Activated T-helper 17 cell treated with anti-CD3 and anti-CD28 coated beads, Interleukin-2, amount 50 U/mL, for 72 hours (primary cell): ENCODE measurements around the gene CD200R1L. TPM values are rescaled to one million over a fixed set of nuclear protein-coding genes. Genes with fewer than 3 reads are reported as not detected.
"Not testable (repeated sequence)": the region's sequence is repeated elsewhere in the genome, so short reads cannot be mapped to it uniquely, and the experiment has no call there.

Experiments
- ATAC-seq: fragments of 150-1000 bp; cut with Tn5 transposase; replicated peaks from 2 replicates; pipeline ENCODE4 v1.10.0; 2021; ENCODE audit warnings: mild to moderate bottlenecking, moderate library complexity
- H3K27ac Mint-ChIP-seq: one replicate; pipeline ENCODE4 v1.8.0; 2022; ENCODE audit warnings: mixed read lengths
- H3K27me3 Mint-ChIP-seq: one replicate; pipeline ENCODE4 v1.8.0; 2022; ENCODE audit warnings: mixed read lengths
- H3K36me3 Mint-ChIP-seq: one replicate; pipeline ENCODE4 v1.8.0; 2022; ENCODE audit warnings: low read depth, mild to moderate bottlenecking, mixed read lengths
- H3K4me1 Mint-ChIP-seq: one replicate; pipeline ENCODE4 v1.8.0; 2022; ENCODE audit warnings: mixed read lengths
- H3K4me3 Mint-ChIP-seq: one replicate; pipeline ENCODE4 v1.8.0; 2022; ENCODE audit warnings: mild to moderate bottlenecking, mixed read lengths
- H3K9me3 Mint-ChIP-seq: one replicate; pipeline ENCODE4 v1.8.0; 2022; ENCODE audit warnings: mixed read lengths
- total RNA-seq, 2 donors: library from RNA; stranded (reverse); gene quantifications; one replicate each; pipeline ENCODE4 v1.2.3, GENCODE V29; 2022

CD200R1L gene
- total RNA-seq, 2 donors from 2014 or later = not detected

DNA sequence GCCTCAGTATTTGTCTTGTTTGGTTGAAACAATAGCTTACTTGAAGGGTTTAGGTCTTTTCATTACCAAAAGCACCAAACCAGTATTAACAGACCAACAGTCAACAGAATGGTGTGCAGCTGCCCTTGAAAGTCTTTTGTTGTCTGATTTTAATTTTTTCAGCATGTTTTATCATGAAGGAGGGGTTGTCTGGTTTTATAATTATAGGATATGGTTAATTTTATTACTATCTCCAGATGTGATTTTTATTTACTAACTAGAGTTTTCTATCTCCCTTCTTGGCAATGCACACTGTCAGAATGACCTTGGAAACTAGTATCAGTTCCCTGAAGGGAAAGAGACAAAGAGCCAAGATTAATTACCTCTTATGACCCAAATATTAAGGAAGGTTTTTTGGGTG lies 9.2 kb upstream of the CD200R1L start:
- ATAC-seq = no peak
- H3K27ac Mint-ChIP-seq = no peak overlapping the region
- peaks cover 15% of the 10 kb centered on the region for H3K9me3 Mint-ChIP-seq

DNA sequence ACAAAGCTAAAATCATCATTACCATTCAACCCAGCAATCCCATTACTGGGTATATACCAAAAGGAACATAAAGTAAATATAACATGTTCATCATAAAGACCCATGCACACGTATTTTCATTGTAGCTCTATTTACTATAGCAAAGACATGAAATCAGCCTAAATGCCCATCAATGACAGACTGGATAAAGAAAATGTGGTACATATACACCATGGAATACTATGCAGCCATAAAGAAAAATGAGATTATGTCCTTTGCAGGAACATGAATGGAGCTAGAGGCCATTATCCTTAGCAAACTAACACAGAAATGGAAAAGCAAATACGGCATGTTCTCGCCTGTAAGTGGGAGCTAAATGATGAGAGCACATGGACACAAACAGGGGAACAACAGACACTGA lies 8.4 kb upstream of the CD200R1L start:
- H3K36me3 Mint-ChIP-seq, H3K27me3 Mint-ChIP-seq, ATAC-seq, H3K4me3 Mint-ChIP-seq, H3K27ac Mint-ChIP-seq: not testable (repeated sequence)
- Mint-ChIP-seq H3K9me3 (peaks cover 22% of the 10 kb centered on the region), H3K4me1 (peaks cover 26% of the 10 kb centered on the region)

More for the DNA sequence above, 9.2 kb upstream of the CD200R1L start:
- Mint-ChIP-seq H3K27me3 (no peaks in the 10 kb centered on the region), H3K36me3 (no peaks in the 10 kb centered on the region), H3K4me3 (no peak overlapping the region), H3K4me1 (peaks cover 26% of the 10 kb centered on the region)

GRCh38 chr3:112848196-112848595 lies 1.5 kb upstream of the CD200R1L start:
- peak overlapping the region; percentile 74 for H3K27ac Mint-ChIP-seq
- ATAC-seq = peak; percentile 69
- no peaks in the 10 kb centered on the region for H3K27me3 Mint-ChIP-seq
- peaks cover 21% of the 10 kb centered on the region for H3K4me1 Mint-ChIP-seq
- peaks cover 25% of the 10 kb centered on the region for H3K9me3 Mint-ChIP-seq
- H3K36me3 Mint-ChIP-seq = no peaks in the 10 kb centered on the region
- peak overlapping the region; percentile 61 for H3K4me3 Mint-ChIP-seq

- Mint-ChIP-seq H3K9me3 (peaks cover 28% of the 10 kb centered on the region), H3K27ac (peak overlapping the region; percentile 74), H3K4me3 (peak overlapping the region; percentile 61), H3K4me1 (peaks cover 21% of the 10 kb centered on the region), H3K36me3 (no peaks in the 10 kb centered on the region), H3K27me3 (no peaks in the 10 kb centered on the region)
- peak; percentile 85 for ATAC-seq
These were observed 1.0 kb upstream of the CD200R1L start for GRCh38 chr3:112847692-112848091.

DNA sequence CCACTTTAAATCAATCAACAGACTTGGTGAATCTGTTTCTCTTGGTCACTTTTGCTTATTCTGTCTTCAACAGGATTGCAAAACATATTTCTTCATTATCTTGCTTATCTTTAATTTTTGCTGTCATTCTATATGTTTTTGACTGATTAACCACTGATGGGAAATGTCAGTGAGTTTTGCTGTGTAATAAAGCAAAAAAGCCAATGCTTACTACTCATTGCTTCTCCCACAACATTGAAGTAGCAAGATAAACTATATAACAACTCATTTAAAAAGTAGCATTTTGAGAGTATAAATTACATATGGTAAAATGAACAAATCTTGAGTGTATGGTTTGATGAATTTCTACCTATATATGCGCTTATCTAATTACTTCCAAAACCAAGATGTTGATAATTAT lies 892 bp downstream of the CD200R1L start:
- H3K4me1 Mint-ChIP-seq = peaks cover 21% of the 10 kb centered on the region
- peaks cover 21% of the 10 kb centered on the region for H3K9me3 Mint-ChIP-seq
- H3K36me3 Mint-ChIP-seq = no peaks in the 10 kb centered on the region
- H3K27ac Mint-ChIP-seq = no peak overlapping the region
- H3K4me3 Mint-ChIP-seq = no peak overlapping the region
- no peaks in the 10 kb centered on the region for H3K27me3 Mint-ChIP-seq
- peak; percentile 27 for ATAC-seq

DNA sequence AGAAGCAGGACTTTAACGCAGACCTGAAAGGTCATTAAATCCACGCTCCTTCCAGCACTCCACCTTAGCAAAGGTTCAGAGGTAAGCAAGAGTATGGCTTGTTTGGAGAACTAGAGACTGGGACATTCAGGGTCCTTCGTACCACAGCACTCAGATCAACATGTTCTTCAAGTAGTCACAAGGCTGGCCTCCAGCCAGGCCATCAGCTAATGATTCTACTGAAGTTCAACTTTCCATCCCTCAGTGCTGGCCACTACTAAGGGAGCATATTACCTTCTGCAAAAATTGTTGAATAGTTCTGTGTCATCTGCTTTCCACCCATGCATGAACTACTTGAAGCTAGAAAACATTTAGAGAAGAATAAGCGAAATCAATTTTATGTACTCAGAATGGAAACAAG lies 17.6 kb downstream of the CD200R1L start:
- Mint-ChIP-seq H3K27me3 (no peaks in the 10 kb centered on the region), H3K4me1 (no peaks in the 10 kb centered on the region), H3K27ac (no peak overlapping the region), H3K4me3 (no peak overlapping the region), H3K36me3 (no peaks in the 10 kb centered on the region), H3K9me3 (no peaks in the 10 kb centered on the region)
- no peak for ATAC-seq

GRCh38 chr3:112822064-112823055 lies 24.3 kb downstream of the CD200R1L start:
- Mint-ChIP-seq H3K27ac (no peak overlapping the region), H3K4me1 (no peaks in the 10 kb centered on the region), H3K9me3 (no peaks in the 10 kb centered on the region), H3K27me3 (no peaks in the 10 kb centered on the region), H3K36me3 (no peaks in the 10 kb centered on the region), H3K4me3 (no peak overlapping the region)
- ATAC-seq = no peak

- Mint-ChIP-seq H3K27ac (no peak overlapping the region), H3K4me3 (no peak overlapping the region), H3K9me3 (no peaks in the 10 kb centered on the region), H3K27me3 (no peaks in the 10 kb centered on the region), H3K4me1 (peaks cover 7% of the 10 kb centered on the region), H3K36me3 (no peaks in the 10 kb centered on the region)
- ATAC-seq = no peak
These were observed 28.4 kb downstream of the CD200R1L start for GRCh38 chr3:112818289-112818688.

DNA sequence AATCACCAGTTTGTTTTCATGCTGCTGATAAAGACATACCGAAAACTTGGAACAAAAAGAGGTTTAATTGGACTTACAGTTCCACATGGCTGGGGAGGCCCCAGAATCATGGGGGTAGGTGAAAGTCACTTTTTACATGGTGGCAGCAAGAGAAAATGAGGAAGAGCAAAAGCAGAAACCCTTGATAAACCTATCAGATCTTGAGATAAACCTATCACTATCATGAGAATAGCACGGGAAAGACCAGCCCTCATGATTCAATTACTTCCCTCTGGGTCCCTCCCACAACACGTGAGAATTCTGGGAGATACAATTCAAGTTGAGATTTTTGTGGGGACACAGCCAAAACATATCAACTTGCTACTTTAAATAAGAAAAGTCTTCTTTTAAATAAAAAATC lies 28.9 kb downstream of the CD200R1L start:
- no peaks in the 10 kb centered on the region for H3K36me3 Mint-ChIP-seq
- no peak overlapping the region for H3K4me3 Mint-ChIP-seq
- no peak for ATAC-seq
- H3K27me3 Mint-ChIP-seq = no peaks in the 10 kb centered on the region
- no peak overlapping the region for H3K27ac Mint-ChIP-seq
- H3K9me3 Mint-ChIP-seq = no peaks in the 10 kb centered on the region
- H3K4me1 Mint-ChIP-seq = peaks cover 9% of the 10 kb centered on the region

DNA sequence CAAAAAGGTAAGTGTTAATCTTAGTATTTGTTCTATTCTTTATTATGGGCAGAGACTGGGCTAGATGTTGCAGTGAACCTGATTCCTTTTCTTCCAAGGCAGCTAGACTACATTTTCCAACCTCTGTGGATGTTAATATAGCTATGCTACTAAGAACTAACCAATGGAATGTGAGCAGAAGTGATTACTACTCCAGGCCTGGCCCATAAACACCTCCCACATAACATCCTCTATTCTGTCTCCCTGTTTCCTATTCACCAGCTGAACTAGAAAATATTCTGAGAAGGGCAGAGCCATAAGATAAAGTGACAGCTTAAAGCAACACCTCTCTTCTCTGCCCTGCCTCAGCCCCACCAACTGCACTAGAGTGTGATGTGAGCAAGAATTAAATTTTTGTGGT lies 29.4 kb downstream of the CD200R1L start:
- H3K4me1 Mint-ChIP-seq = peaks cover 9% of the 10 kb centered on the region
- H3K36me3 Mint-ChIP-seq = no peaks in the 10 kb centered on the region
- H3K9me3 Mint-ChIP-seq = no peaks in the 10 kb centered on the region
- ATAC-seq = no peak
- no peak overlapping the region for H3K27ac Mint-ChIP-seq
- H3K4me3 Mint-ChIP-seq = no peak overlapping the region
- no peaks in the 10 kb centered on the region for H3K27me3 Mint-ChIP-seq

- Mint-ChIP-seq H3K36me3 (no peaks in the 10 kb centered on the region), H3K9me3 (no peaks in the 10 kb centered on the region), H3K27me3 (no peaks in the 10 kb centered on the region), H3K4me1 (peaks cover 9% of the 10 kb centered on the region), H3K27ac (no peak overlapping the region), H3K4me3 (no peak overlapping the region)
- no peak for ATAC-seq
These were observed 30.7 kb downstream of the CD200R1L start for GRCh38 chr3:112815981-112816380.

DNA sequence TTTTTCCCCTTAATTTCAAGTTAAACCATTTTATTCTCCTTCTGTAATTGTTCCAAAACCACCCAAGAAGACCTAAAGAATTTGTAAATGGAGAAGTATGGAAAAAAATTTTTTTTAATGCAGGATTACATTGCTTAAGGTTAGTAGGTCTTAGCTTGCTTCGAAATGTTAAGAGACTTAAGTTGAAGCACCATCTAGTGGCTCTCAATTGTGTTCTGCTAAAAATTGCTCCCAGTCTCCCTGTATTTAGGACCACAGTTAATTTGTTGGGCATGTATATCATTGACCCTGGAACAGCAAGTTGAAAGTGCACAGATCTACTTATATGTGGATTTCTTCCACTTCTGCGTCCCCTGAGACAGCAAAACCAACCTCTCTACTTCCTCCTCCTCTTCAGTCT lies 32.4 kb downstream of the CD200R1L start:
- H3K27ac Mint-ChIP-seq = peak overlapping the region; percentile 29
- no peak overlapping the region for H3K4me3 Mint-ChIP-seq
- H3K27me3 Mint-ChIP-seq = no peaks in the 10 kb centered on the region
- H3K9me3 Mint-ChIP-seq = no peaks in the 10 kb centered on the region
- peaks cover 9% of the 10 kb centered on the region for H3K4me1 Mint-ChIP-seq
- no peak for ATAC-seq
- no peaks in the 10 kb centered on the region for H3K36me3 Mint-ChIP-seq

DNA sequence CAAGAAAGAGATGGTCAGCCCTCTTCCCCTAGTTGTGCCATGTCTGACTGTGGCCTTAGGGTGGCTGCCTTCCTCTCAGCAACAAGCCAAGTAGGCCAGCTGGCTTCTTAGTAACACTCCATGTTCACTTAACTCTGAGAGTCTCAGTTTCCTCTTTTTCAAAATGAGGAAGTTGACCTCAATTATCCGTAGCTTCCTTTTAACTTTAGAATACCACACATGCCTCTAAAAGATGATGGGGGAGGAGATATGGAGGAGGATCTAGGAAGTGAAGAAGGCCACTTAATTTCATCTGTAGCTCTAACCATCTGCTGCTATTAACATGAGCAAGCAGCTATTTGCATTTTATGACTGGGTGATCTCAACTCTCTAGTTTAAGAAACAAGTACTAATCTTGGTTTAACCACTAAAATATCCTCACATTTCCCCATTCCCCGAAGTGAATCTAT lies 32.9 kb downstream of the CD200R1L start:
- Mint-ChIP-seq H3K9me3 (no peaks in the 10 kb centered on the region), H3K36me3 (no peaks in the 10 kb centered on the region), H3K4me3 (no peak overlapping the region), H3K4me1 (peaks cover 9% of the 10 kb centered on the region), H3K27me3 (no peaks in the 10 kb centered on the region), H3K27ac (no peak overlapping the region)
- peak; percentile 50 for ATAC-seq

- Mint-ChIP-seq H3K4me1 (peaks cover 9% of the 10 kb centered on the region), H3K27ac (no peak overlapping the region), H3K9me3 (no peaks in the 10 kb centered on the region), H3K4me3 (no peak overlapping the region), H3K27me3 (no peaks in the 10 kb centered on the region), H3K36me3 (no peaks in the 10 kb centered on the region)
- no peak for ATAC-seq
These were observed 33.6 kb downstream of the CD200R1L start for GRCh38 chr3:112813016-112813415.

GRCh38 chr3:112811917-112812660 lies 34.6 kb downstream of the CD200R1L start:
- H3K36me3 Mint-ChIP-seq = no peaks in the 10 kb centered on the region
- ATAC-seq = no peak

More at GRCh38 chr3:112811917-112812660, 34.6 kb downstream of the CD200R1L start:
- Mint-ChIP-seq H3K4me1 (peaks cover 9% of the 10 kb centered on the region), H3K4me3 (no peak overlapping the region), H3K27me3 (no peaks in the 10 kb centered on the region), H3K9me3 (no peaks in the 10 kb centered on the region), H3K27ac (no peak overlapping the region)
